Lower lobe of right lung (tissue), 2 donors: Measurements from ENCODE around the gene TSPEAR. TPM values are rescaled to one million over a fixed set of nuclear protein-coding genes. Genes with fewer than 3 reads are reported as not detected.

Source experiments
- ATAC-seq, 2 donors: fragments of 200-7000 bp; cut with Tn5 transposase; one replicate each; pipeline ENCODE4 v1.9.1; 2020 to 2022; ENCODE audit warnings: mild to moderate bottlenecking in 2 of 2, moderate library complexity in 2 of 2
- DNase-seq: peaks from one replicate; pipeline ENCODE4 v3.0.0-alpha.2; 2020
- H3K27ac ChIP-seq: fragments of 200-600 bp; one replicate; pipeline ENCODE4 v1.8.0; 2022
- H3K27me3 ChIP-seq: fragments of 200-600 bp; one replicate; pipeline ENCODE4 v1.8.0; 2022; ENCODE audit warnings: low read depth
- H3K36me3 ChIP-seq: fragments of 200-600 bp; one replicate; pipeline ENCODE4 v1.8.0; 2022; ENCODE audit warnings: mild to moderate bottlenecking
- H3K4me1 ChIP-seq: fragments of 200-600 bp; one replicate; pipeline ENCODE4 v1.8.0; 2022
- H3K4me3 ChIP-seq: fragments of 200-600 bp; one replicate; pipeline ENCODE4 v1.8.0; 2022; ENCODE audit warnings: mild to moderate bottlenecking
- H3K9me3 ChIP-seq: fragments of 200-600 bp; one replicate; pipeline ENCODE4 v1.8.0; 2022
- intact Hi-C: fragments of 100-400 bp; cut with DNase I; formaldehyde crosslinking; loops from one replicate; pipeline ENCODE4 v1.11.0; 2022
- total RNA-seq: library from RNA; stranded (reverse); fragmentation: NEBNext Ultra II Directional; extraction: Animal tissue kit (Norgen Biotek cat#: 25700); gene quantifications from one replicate; pipeline ENCODE4 v1.2.1, GENCODE V29; 2021
- TF ChIP-seq, protein P1 (sequence below): fragments of 200-600 bp; IDR thresholded peaks from one replicate; pipeline ENCODE4 v1.8.0; 2022; ENCODE audit warnings: antibody characterized with exemption, mild to moderate bottlenecking
- donor health status: DM: no; HTN: yes; CAD: no; lungs with severe emphysema.

Gene TSPEAR
- total RNA-seq, 1 donor from 2014 or later: 0.27 TPM

DNA sequence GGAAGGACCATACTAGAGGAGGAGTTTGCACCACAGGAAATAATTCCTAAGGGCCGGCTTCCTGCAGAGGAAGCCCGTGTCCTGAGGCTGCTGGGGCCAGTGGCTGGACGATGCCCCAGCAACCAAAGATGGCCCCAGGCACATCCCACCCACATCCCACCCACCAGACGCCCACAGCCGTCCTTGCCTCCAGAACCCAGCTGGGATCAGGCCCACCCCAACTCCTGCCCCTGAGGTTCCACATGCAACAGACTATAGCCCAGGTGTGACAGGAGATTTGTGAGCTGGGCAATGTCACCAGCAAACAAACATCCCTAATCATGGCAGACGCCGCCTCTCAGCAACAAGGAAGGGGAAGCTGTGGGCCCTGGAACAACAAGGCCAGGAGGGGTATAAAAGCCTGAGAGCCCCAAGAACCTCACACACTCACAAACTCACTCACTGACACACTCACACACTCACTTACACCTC, 84.7 kb downstream of the TSPEAR start, which contains the start of gene KRTAP10-9:
KRTAP10-9 (plus strand) TSS at position 421 of the 471 bp plus-strand sequence. CDS start 79 bp downstream, outside the sequence.
- H3K4me1 ChIP-seq: no peaks in the 10 kb centered on the region
- DNase-seq: no peak
- H3K27me3 ChIP-seq: peaks cover 20% of the 10 kb centered on the region
- no peak within 1 kb of the TSS for H3K27ac ChIP-seq
- no peaks in the 10 kb centered on the region for H3K36me3 ChIP-seq
- H3K9me3 ChIP-seq: peaks cover 16% of the 10 kb centered on the region
- no peak within 1 kb of the TSS for H3K4me3 ChIP-seq
- TF ChIP-seq, protein P1, sequence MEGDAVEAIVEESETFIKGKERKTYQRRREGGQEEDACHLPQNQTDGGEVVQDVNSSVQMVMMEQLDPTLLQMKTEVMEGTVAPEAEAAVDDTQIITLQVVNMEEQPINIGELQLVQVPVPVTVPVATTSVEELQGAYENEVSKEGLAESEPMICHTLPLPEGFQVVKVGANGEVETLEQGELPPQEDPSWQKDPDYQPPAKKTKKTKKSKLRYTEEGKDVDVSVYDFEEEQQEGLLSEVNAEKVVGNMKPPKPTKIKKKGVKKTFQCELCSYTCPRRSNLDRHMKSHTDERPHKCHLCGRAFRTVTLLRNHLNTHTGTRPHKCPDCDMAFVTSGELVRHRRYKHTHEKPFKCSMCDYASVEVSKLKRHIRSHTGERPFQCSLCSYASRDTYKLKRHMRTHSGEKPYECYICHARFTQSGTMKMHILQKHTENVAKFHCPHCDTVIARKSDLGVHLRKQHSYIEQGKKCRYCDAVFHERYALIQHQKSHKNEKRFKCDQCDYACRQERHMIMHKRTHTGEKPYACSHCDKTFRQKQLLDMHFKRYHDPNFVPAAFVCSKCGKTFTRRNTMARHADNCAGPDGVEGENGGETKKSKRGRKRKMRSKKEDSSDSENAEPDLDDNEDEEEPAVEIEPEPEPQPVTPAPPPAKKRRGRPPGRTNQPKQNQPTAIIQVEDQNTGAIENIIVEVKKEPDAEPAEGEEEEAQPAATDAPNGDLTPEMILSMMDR: no peak
- no peak for ATAC-seq
- intact Hi-C loops: no loop called here

DNA sequence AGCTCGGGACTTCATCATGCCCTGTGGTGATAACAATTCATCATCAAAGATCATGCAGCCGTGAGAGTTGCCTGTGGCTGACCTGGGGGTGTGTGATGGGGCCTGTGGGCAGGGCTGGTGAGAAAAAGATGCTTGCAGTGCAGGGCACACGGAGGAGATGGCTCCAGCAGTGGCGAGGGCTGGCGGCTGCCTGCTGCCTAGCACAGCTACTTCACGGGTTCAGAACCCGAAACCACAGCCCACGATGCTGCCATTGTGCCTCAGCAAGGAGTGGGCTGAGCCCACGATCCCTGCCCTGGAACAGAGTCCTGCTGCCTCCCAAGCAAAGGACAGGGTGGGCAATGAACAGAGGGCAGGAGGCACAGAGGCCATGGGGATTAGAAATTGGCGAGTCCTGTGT, 85.1 kb downstream of the TSPEAR start:
- ATAC-seq: peak in 1 of 2 donors; percentile 43
- no peaks in the 10 kb centered on the region for H3K4me1 ChIP-seq

DNA sequence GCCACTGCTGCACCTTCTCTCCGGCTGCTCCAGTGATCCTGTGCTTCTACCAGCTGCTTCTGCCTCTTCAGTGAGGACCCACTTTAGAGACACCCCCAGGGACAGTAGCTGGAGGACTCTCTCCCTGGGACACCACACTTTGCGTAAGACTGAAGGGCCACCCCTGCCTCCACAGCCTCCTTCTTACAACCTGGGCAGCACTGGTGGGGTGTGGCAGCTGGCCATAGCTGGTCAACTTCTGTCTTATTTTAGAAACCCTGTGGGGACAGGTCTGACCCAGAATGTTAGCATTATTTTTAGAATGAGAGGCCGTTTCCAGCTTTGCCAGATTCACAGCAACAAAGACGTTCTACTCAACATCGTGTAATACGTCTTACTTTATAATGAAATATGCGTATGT, 85.6 kb downstream of the TSPEAR start:
- no peak overlapping the region for H3K4me3 ChIP-seq
- H3K36me3 ChIP-seq: no peaks in the 10 kb centered on the region
- no peak for ATAC-seq
- H3K4me1 ChIP-seq: no peaks in the 10 kb centered on the region
- TF ChIP-seq, protein P1: no peak
- H3K27ac ChIP-seq: no peak overlapping the region
- no peak for DNase-seq
- intact Hi-C loops: no loop called here
- peaks cover 9% of the 10 kb centered on the region for H3K9me3 ChIP-seq
- peaks cover 20% of the 10 kb centered on the region for H3K27me3 ChIP-seq

More for the DNA sequence above, 85.1 kb downstream of the TSPEAR start:
- no peaks in the 10 kb centered on the region for H3K36me3 ChIP-seq
- no peak overlapping the region for H3K27ac ChIP-seq
- H3K27me3 ChIP-seq: peaks cover 20% of the 10 kb centered on the region
- intact Hi-C loops: no loop called here
- TF ChIP-seq, protein P1: no peak
- peaks cover 11% of the 10 kb centered on the region for H3K9me3 ChIP-seq
- no peak overlapping the region for H3K4me3 ChIP-seq
- no peak for DNase-seq

DNA sequence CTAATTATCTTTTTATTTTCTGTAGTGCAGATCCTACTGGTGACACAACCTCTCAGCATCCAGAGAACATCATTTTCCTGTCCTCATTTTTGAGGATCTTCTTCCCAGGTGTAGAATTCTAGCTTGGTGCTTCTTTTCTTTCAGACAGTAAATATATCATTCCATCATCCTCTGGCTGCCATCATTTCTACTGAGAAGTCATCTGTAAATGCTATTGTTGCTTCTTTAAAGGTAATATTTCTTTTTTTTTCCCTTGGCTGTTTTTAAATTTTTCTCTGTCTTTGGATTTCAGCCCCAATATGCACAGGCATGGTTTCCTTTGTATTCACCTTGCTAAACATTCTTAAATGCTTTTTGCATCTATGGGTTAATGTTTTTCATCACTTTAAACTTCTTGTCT, 87.8 kb downstream of the TSPEAR start:
- intact Hi-C loops: no loop called here
- no peaks in the 10 kb centered on the region for H3K4me1 ChIP-seq
- TF ChIP-seq, protein P1: no peak
- peaks cover 14% of the 10 kb centered on the region for H3K27me3 ChIP-seq
- DNase-seq (no peak), ATAC-seq (no peak)
- H3K36me3 ChIP-seq: no peaks in the 10 kb centered on the region
- H3K4me3 ChIP-seq: no peak overlapping the region
- peaks cover 13% of the 10 kb centered on the region for H3K9me3 ChIP-seq
- no peak overlapping the region for H3K27ac ChIP-seq

DNA sequence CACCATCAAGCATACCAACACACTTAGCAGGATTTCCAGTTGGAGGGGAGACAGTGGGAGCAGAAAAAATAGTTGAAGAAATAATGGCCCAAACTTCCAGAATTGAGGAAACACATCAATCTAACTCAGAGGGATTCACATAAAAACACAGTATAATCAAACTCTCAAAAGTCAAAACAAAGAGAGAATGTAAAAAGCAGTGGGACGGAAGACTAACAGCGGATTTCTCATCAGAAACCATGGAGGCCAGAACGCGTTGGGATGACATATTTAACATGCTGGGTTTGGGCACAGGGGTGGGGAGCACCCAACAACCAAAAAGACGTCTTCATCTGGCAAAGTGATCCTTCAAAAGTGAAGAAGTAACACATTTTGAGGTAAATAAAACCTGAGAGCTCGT, 91.5 kb downstream of the TSPEAR start:
- Histone ChIP-seq H3K27me3 (no peaks in the 10 kb centered on the region), H3K4me1 (no peaks in the 10 kb centered on the region), H3K36me3 (no peaks in the 10 kb centered on the region), H3K27ac (no peak overlapping the region), H3K4me3 (no peak overlapping the region), H3K9me3 (peaks cover 13% of the 10 kb centered on the region)
- intact Hi-C loops: no loop called here
- ATAC-seq: no peak
- no peak for DNase-seq
- TF ChIP-seq, protein P1: no peak
